GM23338 (cell line): ENCODE results near the gene ACSL3. TPM values are rescaled to one million over a fixed set of nuclear protein-coding genes. Genes with fewer than 3 reads are reported as not detected.

Experiments used
- ATAC-seq: fragments of 200-7000 bp; cut with Tn5 transposase; 3 replicates; pipeline ENCODE4 v1.9.1; 2020
- DNase-seq: peaks from one replicate; pipeline ENCODE4 v3.0.0-alpha.2; 2015; ENCODE audit warnings: low spot score
- H2AFZ ChIP-seq: fragments of 200-600 bp; sonication (generic); 2 replicates; pipeline ENCODE4 v1.8.0; 2016; ENCODE audit warnings: antibody characterized with exemption, mild to moderate bottlenecking, moderate library complexity
- H3F3A ChIP-seq: fragments of 200-600 bp; sonication (generic); replicated peaks from 2 replicates; pipeline ENCODE4 v1.8.0; 2017; ENCODE audit warnings: antibody characterized with exemption, mixed run types, low read depth
- H3K27ac ChIP-seq: fragments of 200-600 bp; sonication (generic); 2 replicates; pipeline ENCODE4 v1.6.1; 2016; ENCODE audit warnings: low read depth
- H3K27me3 ChIP-seq: fragments of 200-600 bp; sonication (generic); 2 replicates; pipeline ENCODE4 v1.8.0; 2016; ENCODE audit warnings: mild to moderate bottlenecking, mixed run types, moderate library complexity; ENCODE audit not compliant: insufficient read depth
- H3K36me3 ChIP-seq: fragments of 200-600 bp; sonication (generic); 2 replicates; pipeline ENCODE4 v1.8.0; 2016; ENCODE audit warnings: mild to moderate bottlenecking; ENCODE audit not compliant: insufficient read depth
- H3K4me1 ChIP-seq: fragments of 200-600 bp; sonication (generic); 2 replicates; pipeline ENCODE4 v1.8.0; 2016; ENCODE audit warnings: mild to moderate bottlenecking, moderate library complexity; ENCODE audit not compliant: insufficient read depth
- H3K4me2 ChIP-seq: fragments of 200-600 bp; sonication (generic); 2 replicates; pipeline ENCODE4 v1.7.1; 2017; ENCODE audit warnings: mixed run types
- H3K4me3 ChIP-seq: fragments of 200-600 bp; sonication (generic); 2 replicates; pipeline ENCODE4 v1.6.1; 2016; ENCODE audit warnings: mixed run types
- H3K79me2 ChIP-seq: fragments of 200-600 bp; sonication (generic); replicated peaks from 2 replicates; pipeline ENCODE4 v1.8.0; 2017; ENCODE audit warnings: mild to moderate bottlenecking; ENCODE audit not compliant: insufficient read depth
- H3K9me2 ChIP-seq: fragments of 200-600 bp; sonication (generic); 2 replicates; pipeline ENCODE4 v1.8.0; 2017; ENCODE audit not compliant: insufficient read depth
- H4K20me1 ChIP-seq: fragments of 200-600 bp; sonication (generic); replicated peaks from 2 replicates; pipeline ENCODE4 v1.8.0; 2017; ENCODE audit warnings: mild to moderate bottlenecking; ENCODE audit not compliant: insufficient read depth
- H3K27ac Mint-ChIP-seq: 2 replicates; pipeline ENCODE4 v1.8.0; 2020; ENCODE audit warnings: inconsistent platforms, mild to moderate bottlenecking, moderate library complexity, mixed read lengths
- H3K27me3 Mint-ChIP-seq: 3 replicates; pipeline ENCODE4 v1.8.0; 2022; ENCODE audit warnings: low read depth, mild to moderate bottlenecking, moderate library complexity, mixed read lengths, inconsistent platforms; ENCODE audit not compliant: insufficient read depth, poor library complexity
- H3K36me3 Mint-ChIP-seq: 3 replicates; pipeline ENCODE4 v1.8.0; 2021; ENCODE audit warnings: low read depth, mild to moderate bottlenecking, inconsistent platforms, moderate library complexity, mixed read lengths
- H3K4me1 Mint-ChIP-seq: 3 replicates; pipeline ENCODE4 v1.8.0; 2020; ENCODE audit warnings: mild to moderate bottlenecking, inconsistent platforms, mixed read lengths
- H3K4me3 Mint-ChIP-seq: 3 replicates; pipeline ENCODE4 v1.8.0; 2021; ENCODE audit warnings: moderate library complexity, mild to moderate bottlenecking, inconsistent platforms, mixed read lengths
- H3K9me3 Mint-ChIP-seq: 3 replicates; pipeline ENCODE4 v1.8.0; 2020; ENCODE audit warnings: moderate library complexity, mild to moderate bottlenecking, inconsistent platforms, mixed read lengths
- CREB1 ChIP-seq: fragments of 250-450 bp; sonication (Bioruptor Pico); IDR thresholded peaks from 2 replicates; pipeline ENCODE4 v1.5.0; 2020; ENCODE audit warnings: low read depth, mild to moderate bottlenecking, moderate library complexity
- CTCF ChIP-seq, 2 experiments: fragments of 200-600 bp in 1 of 2; sonication (generic) in 1 of 2; conservative IDR thresholded peaks; 2 replicates each; pipeline versions ENCODE4 v1.5.1 to v1.6.1; 2016 to 2017; ENCODE audit warnings: antibody characterized with exemption in 2 of 2, low read depth in 2 of 2, mild to moderate bottlenecking in 2 of 2, moderate library complexity in 1 of 2
- ETS1 ChIP-seq: IDR thresholded peaks from 2 replicates; pipeline ENCODE4 v1.6.1; 2016; ENCODE audit warnings: antibody characterized with exemption
- EZH2 ChIP-seq: fragments of 200-600 bp; sonication (generic); IDR thresholded peaks from one replicate; pipeline ENCODE4 v1.8.0; 2017; ENCODE audit warnings: antibody characterized with exemption, mild to moderate bottlenecking, low read depth; ENCODE audit not compliant: unreplicated experiment
- EZH2phosphoT487 ChIP-seq: fragments of 200-600 bp; sonication (generic); IDR thresholded peaks from one replicate; pipeline ENCODE4 v1.8.1; 2018; ENCODE audit warnings: antibody characterized with exemption; ENCODE audit not compliant: unreplicated experiment
- JUNB ChIP-seq: IDR thresholded peaks from one replicate; pipeline ENCODE4 v1.6.1; 2016; ENCODE audit warnings: antibody characterized with exemption; ENCODE audit not compliant: unreplicated experiment
- NANOG ChIP-seq: IDR thresholded peaks from 2 replicates; pipeline ENCODE4 v1.6.1; 2016; ENCODE audit warnings: antibody characterized with exemption, borderline replicate concordance
- POLR2AphosphoS5 ChIP-seq: IDR thresholded peaks from 2 replicates; pipeline ENCODE4 v1.6.1; 2016; ENCODE audit warnings: antibody characterized with exemption, low read depth
- REST ChIP-seq: IDR thresholded peaks from one replicate; pipeline ENCODE4 v1.6.1; 2018; ENCODE audit warnings: antibody characterized with exemption; ENCODE audit not compliant: unreplicated experiment
- STAT1 ChIP-seq: IDR thresholded peaks from one replicate; pipeline ENCODE4 v1.6.1; 2016; ENCODE audit warnings: antibody characterized with exemption; ENCODE audit not compliant: unreplicated experiment
- ZNF114 ChIP-seq: fragments of 250-450 bp; sonication (Bioruptor Pico); IDR thresholded peaks from 2 replicates; pipeline ENCODE4 v1.5.0; 2020; ENCODE audit warnings: mild to moderate bottlenecking, moderate library complexity
- ZNF331 ChIP-seq: fragments of 250-450 bp; sonication (Bioruptor Pico); IDR thresholded peaks from 2 replicates; pipeline ENCODE4 v1.5.0; 2020; ENCODE audit warnings: low read depth, mild to moderate bottlenecking, moderate library complexity
- ZNF462 ChIP-seq: fragments of 250-450 bp; sonication (Bioruptor Pico); IDR thresholded peaks from 2 replicates; pipeline ENCODE4 v1.5.0; 2020; ENCODE audit warnings: mild to moderate bottlenecking, moderate library complexity
- polyA plus RNA-seq: library from polyadenylated mRNA; unstranded; fragments of >200 nt; fragmentation: Nextera tagmentation; extraction: Ambion mirVana; gene quantifications from 2 replicates; pipeline ENCODE4 v1.2.1, GENCODE V29; 2016
- total RNA-seq: library from RNA; depleted of rRNA; stranded (reverse); fragments of >200 nt; shearing (Covaris generic); gene quantifications from 2 replicates; pipeline ENCODE4 v1.2.3, GENCODE V29; 2014

The ACSL3 gene
- total and polyA plus RNA-seq, 2 experiments from 2014 or later = 55.3 to 130 TPM

GRCh38 chr2:222893716-222894115 lies 32.9 kb downstream of the ACSL3 start:
- H4K20me1 ChIP-seq = peaks cover 42% of the 10 kb centered on the region; the same call in 1 of the 2 replicates
- peaks cover 32% of the 10 kb centered on the region for H3K4me1 ChIP-seq
- H3K36me3 Mint-ChIP-seq = no peaks in the 10 kb centered on the region; the same call in 1 of the 3 replicates
- no peak for DNase-seq
- H3K9me3 Mint-ChIP-seq = no peaks in the 10 kb centered on the region
- TF ChIP-seq EZH2phosphoT487 = no peak
- TF ChIP-seq ZNF114 = no peak
- no peak for TF ChIP-seq ETS1
- TF ChIP-seq JUNB = no peak
- no peak for TF ChIP-seq ZNF331 (CRISPR knock-in tag)
- TF ChIP-seq STAT1 = no peak
- no peak for TF ChIP-seq EZH2
- TF ChIP-seq POLR2AphosphoS5 = no peak
- no peak for TF ChIP-seq ZNF462
- TF ChIP-seq NANOG = no peak
- TF ChIP-seq CREB1 (CRISPR knock-in tag) = no peak
- TF ChIP-seq CTCF (conservative IDR thresholded peaks at IDR 0.05; ENCODE audit: low read depth in 2 of 2) = no peak
- TF ChIP-seq REST = no peak
- no peak overlapping the region for H3K4me3 Mint-ChIP-seq
- H3K27ac Mint-ChIP-seq = no peak overlapping the region
- H3K27me3 ChIP-seq = no peaks in the 10 kb centered on the region
- H3K4me1 Mint-ChIP-seq = peaks cover 45% of the 10 kb centered on the region
- H3F3A ChIP-seq = no peaks in the 10 kb centered on the region
- no peaks in the 10 kb centered on the region for H3K36me3 ChIP-seq
- H3K79me2 ChIP-seq = peaks cover 74% of the 10 kb centered on the region
- no peak overlapping the region for H3K27ac ChIP-seq
- H3K9me2 ChIP-seq = no peaks in the 10 kb centered on the region
- no peak overlapping the region for H2AFZ ChIP-seq
- ATAC-seq = no peak
- peaks cover 5% of the 10 kb centered on the region for H3K27me3 Mint-ChIP-seq
- no peak overlapping the region for H3K4me3 ChIP-seq
- H3K4me2 ChIP-seq = no peak overlapping the region
